Loucy (cell line): ENCODE measurements around the gene CDC42EP3.

ENCODE experiments used
- H2AFZ ChIP-seq: fragments of 200-600 bp; sonication (generic); 2 replicates; pipeline ENCODE4 v1.6.0; 2016; ENCODE audit warnings: antibody characterized with exemption, mild to moderate bottlenecking, low read length, moderate library complexity
- H3F3A ChIP-seq: fragments of 200-600 bp; 2 replicates; pipeline ENCODE4 v1.6.0; 2016; ENCODE audit warnings: antibody characterized with exemption, low read depth, mild to moderate bottlenecking
- H3K27me3 ChIP-seq: fragments of 200-600 bp; sonication (generic); 2 replicates; pipeline ENCODE4 v1.6.1; 2014; ENCODE audit warnings: low read length, mild to moderate bottlenecking; ENCODE audit not compliant: insufficient read depth, poor library complexity, severe bottlenecking
- H3K36me3 ChIP-seq: fragments of 200-600 bp; sonication (generic); 2 replicates; pipeline ENCODE4 v1.6.1; 2016; ENCODE audit warnings: low read length; ENCODE audit not compliant: insufficient read depth
- H3K4me1 ChIP-seq: fragments of 200-600 bp; sonication (generic); 2 replicates; pipeline ENCODE4 v1.5.1; 2014; ENCODE audit warnings: low read length, mild to moderate bottlenecking; ENCODE audit not compliant: insufficient read depth, poor library complexity, severe bottlenecking
- H3K4me2 ChIP-seq: fragments of 200-600 bp; sonication (generic); 2 replicates; pipeline ENCODE4 v1.6.0; 2014; ENCODE audit warnings: antibody characterized with exemption, low read length, low read depth, mild to moderate bottlenecking; ENCODE audit not compliant: poor library complexity, severe bottlenecking
- H3K4me3 ChIP-seq: fragments of 200-600 bp; sonication (generic); 2 replicates; pipeline ENCODE4 v1.5.1; 2014; ENCODE audit warnings: low read length, mild to moderate bottlenecking, mixed read lengths; ENCODE audit not compliant: poor library complexity, severe bottlenecking
- H3K79me2 ChIP-seq: fragments of 200-600 bp; sonication (generic); 2 replicates; pipeline ENCODE4 v1.6.1; 2014; ENCODE audit warnings: low read length; ENCODE audit not compliant: insufficient read depth
- H3K9ac ChIP-seq: fragments of 200-600 bp; sonication (generic); 2 replicates; pipeline ENCODE4 v1.6.0; 2014; ENCODE audit warnings: mild to moderate bottlenecking, low read depth, low read length, moderate library complexity; ENCODE audit not compliant: poor library complexity, severe bottlenecking
- H3K9me2 ChIP-seq: fragments of 200-600 bp; sonication (generic); replicated peaks from 2 replicates; pipeline ENCODE4 v1.6.1; 2016; ENCODE audit warnings: low read depth, low read length, mixed read lengths
- H3K9me3 ChIP-seq: fragments of 200-600 bp; sonication (generic); 2 replicates; pipeline ENCODE4 v1.6.1; 2014; ENCODE audit warnings: mild to moderate bottlenecking, antibody characterized with exemption, low read length, low read depth; ENCODE audit not compliant: insufficient read depth
- H4K20me1 ChIP-seq: fragments of 200-600 bp; sonication (generic); 2 replicates; pipeline ENCODE4 v1.6.0; 2014; ENCODE audit warnings: antibody characterized with exemption, low read length, mild to moderate bottlenecking; ENCODE audit not compliant: insufficient read depth, poor library complexity, severe bottlenecking
- EZH2phosphoT487 ChIP-seq: fragments of 200-600 bp; IDR thresholded peaks from 2 replicates; pipeline ENCODE4 v1.6.1; 2018; ENCODE audit warnings: antibody characterized with exemption, mild to moderate bottlenecking, moderate library complexity, borderline replicate concordance
- TF ChIP-seq, protein P1 (sequence below): fragments of 200-600 bp; sonication (generic); conservative IDR thresholded peaks from 2 replicates; pipeline ENCODE4 v1.5.1; 2014; ENCODE audit warnings: mild to moderate bottlenecking, antibody characterized with exemption, low read length

Gene CDC42EP3

GRCh38 chr2:37635504-37636380, 35.7 kb downstream of the CDC42EP3 start:
- no peaks in the 10 kb centered on the region for H3K9me3 ChIP-seq
- H3K9me2 ChIP-seq, result no peaks in the 10 kb centered on the region
- no peaks in the 10 kb centered on the region for H3K79me2 ChIP-seq
- no peaks in the 10 kb centered on the region for H4K20me1 ChIP-seq
- TF ChIP-seq, protein P1, sequence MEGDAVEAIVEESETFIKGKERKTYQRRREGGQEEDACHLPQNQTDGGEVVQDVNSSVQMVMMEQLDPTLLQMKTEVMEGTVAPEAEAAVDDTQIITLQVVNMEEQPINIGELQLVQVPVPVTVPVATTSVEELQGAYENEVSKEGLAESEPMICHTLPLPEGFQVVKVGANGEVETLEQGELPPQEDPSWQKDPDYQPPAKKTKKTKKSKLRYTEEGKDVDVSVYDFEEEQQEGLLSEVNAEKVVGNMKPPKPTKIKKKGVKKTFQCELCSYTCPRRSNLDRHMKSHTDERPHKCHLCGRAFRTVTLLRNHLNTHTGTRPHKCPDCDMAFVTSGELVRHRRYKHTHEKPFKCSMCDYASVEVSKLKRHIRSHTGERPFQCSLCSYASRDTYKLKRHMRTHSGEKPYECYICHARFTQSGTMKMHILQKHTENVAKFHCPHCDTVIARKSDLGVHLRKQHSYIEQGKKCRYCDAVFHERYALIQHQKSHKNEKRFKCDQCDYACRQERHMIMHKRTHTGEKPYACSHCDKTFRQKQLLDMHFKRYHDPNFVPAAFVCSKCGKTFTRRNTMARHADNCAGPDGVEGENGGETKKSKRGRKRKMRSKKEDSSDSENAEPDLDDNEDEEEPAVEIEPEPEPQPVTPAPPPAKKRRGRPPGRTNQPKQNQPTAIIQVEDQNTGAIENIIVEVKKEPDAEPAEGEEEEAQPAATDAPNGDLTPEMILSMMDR, result no peak
- TF ChIP-seq EZH2phosphoT487, result no peak
- no peak overlapping the region for H3K9ac ChIP-seq
- no peak overlapping the region for H2AFZ ChIP-seq
- no peak overlapping the region for H3K4me3 ChIP-seq
- no peak overlapping the region for H3K4me2 ChIP-seq
- peaks cover 30% of the 10 kb centered on the region for H3K4me1 ChIP-seq
- no peaks in the 10 kb centered on the region for H3K27me3 ChIP-seq
- H3K36me3 ChIP-seq, result no peaks in the 10 kb centered on the region
- no peaks in the 10 kb centered on the region for H3F3A ChIP-seq

DNA sequence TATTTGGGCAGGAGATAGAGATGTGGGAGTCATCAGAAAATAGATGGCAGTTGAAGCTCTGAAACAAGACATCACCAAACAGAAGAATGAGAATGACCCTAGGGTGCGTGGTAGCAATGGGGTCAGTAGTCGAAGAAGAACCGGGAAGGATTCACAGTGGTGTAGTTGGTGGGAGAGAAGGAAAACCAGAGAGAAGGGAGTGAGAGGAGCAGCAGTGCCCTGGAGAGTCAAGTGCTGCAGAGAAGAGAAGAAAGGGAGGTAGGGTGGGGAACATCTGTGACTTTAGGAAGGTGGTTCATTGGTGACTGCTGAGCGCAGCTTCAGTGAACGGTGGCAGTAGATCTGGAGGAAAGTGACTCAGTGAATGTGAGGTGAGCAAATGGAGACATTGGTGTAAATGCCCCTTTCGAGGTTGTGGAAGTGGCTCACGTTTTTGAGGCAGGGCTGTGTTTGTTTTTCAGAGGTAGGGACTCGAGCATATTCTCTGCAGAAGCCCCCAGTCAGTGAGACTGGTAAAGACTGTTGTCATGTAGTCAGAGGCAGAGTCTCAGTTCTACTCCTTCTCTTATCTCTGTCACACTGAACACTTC, 36.4 kb downstream of the CDC42EP3 start:
- Histone ChIP-seq H3K4me2 (no peak overlapping the region), H3K9me2 (no peaks in the 10 kb centered on the region), H3K27me3 (no peaks in the 10 kb centered on the region), H2AFZ (no peak overlapping the region), H4K20me1 (no peaks in the 10 kb centered on the region), H3K9ac (no peak overlapping the region), H3K9me3 (no peaks in the 10 kb centered on the region), H3K79me2 (no peaks in the 10 kb centered on the region), H3F3A (no peaks in the 10 kb centered on the region), H3K4me3 (no peak overlapping the region), H3K36me3 (no peaks in the 10 kb centered on the region), H3K4me1 (peaks cover 30% of the 10 kb centered on the region)
- TF ChIP-seq, protein P1, result no peak
- no peak for TF ChIP-seq EZH2phosphoT487

GRCh38 chr2:37633845-37634244, 37.6 kb downstream of the CDC42EP3 start:
- Histone ChIP-seq H3K4me2 (no peak overlapping the region), H3K9ac (no peak overlapping the region), H3K27me3 (no peaks in the 10 kb centered on the region), H4K20me1 (no peaks in the 10 kb centered on the region), H3F3A (no peaks in the 10 kb centered on the region), H3K9me3 (no peaks in the 10 kb centered on the region), H2AFZ (no peak overlapping the region), H3K4me1 (peaks cover 30% of the 10 kb centered on the region), H3K9me2 (no peaks in the 10 kb centered on the region), H3K36me3 (no peaks in the 10 kb centered on the region), H3K4me3 (no peak overlapping the region), H3K79me2 (no peaks in the 10 kb centered on the region)
- no peak for TF ChIP-seq EZH2phosphoT487
- TF ChIP-seq, protein P1, result no peak
